K562 (cell line): Measurements from ENCODE around the gene DAP. TPM values are rescaled to one million over a fixed set of nuclear protein-coding genes. Genes with fewer than 3 reads are reported as not detected.

Source experiments
- ATAC-seq: fragments of 200-7000 bp; cut with Tn5 transposase; 3 replicates; pipeline ENCODE4 v1.9.1; 2020; ENCODE audit warnings: moderate library complexity
- BruUV-seq: library from RNA; stranded (reverse); fragments of 400-500 nt; replicated peaks from 2 replicates; lab custom pipeline; 2021; lab: Mats Ljungman, UMichigan
- CTCF ChIA-PET: fragments of 300-600 bp; formaldehyde crosslinking; extraction: SDS; loops from one replicate; lab custom pipeline; 2021; ENCODE audit warnings: low intra/inter-chr PET ratio; lab: Yijun Ruan, JAX
- POLR2A ChIA-PET: fragments of 300-600, 350-650 bp; sonication (Branson Sonifier 250); formaldehyde crosslinking; extraction: SDS; loops from one replicate; lab custom pipeline; 2021; ENCODE audit warnings: antibody characterized with exemption, inconsistent platforms; lab: Yijun Ruan, JAX
- DNase-seq, 4 experiments: peaks; one replicate each; pipeline versions ENCODE4 v3.0.0 to v3.0.0-alpha.2; 2011 to 2018; ENCODE audit warnings: low spot score in 3 of 4, mixed read lengths in 3 of 4; ENCODE audit errors: extremely low read depth in 1 of 4
- FAIRE-seq: peaks from 2 replicates; lab custom pipeline; 2011; peaks lifted over from hg19 to GRCh38; lab: Jason Lieb, UNC
- H2AFZ ChIP-seq: 2 replicates; pipeline ENCODE4 v1.6.0; 2011; ENCODE audit warnings: low read depth, low read length, control low read depth, inconsistent platforms
- H3K27ac ChIP-seq: fragments of 200-600 bp; 3 replicates; pipeline ENCODE4 v1.8.0; 2011; ENCODE audit warnings: low read depth, mild to moderate bottlenecking, control low read depth, inconsistent platforms, low read length, moderate library complexity, mixed read lengths; ENCODE audit errors: extremely low read depth
- H3K27me3 ChIP-seq, 2 experiments: fragments of 300-600 bp in 1 of 2; 2 replicates in 1 of 2; 3 replicates in 1 of 2; pipeline versions ENCODE4 v1.6.0 to v1.8.0; 2011; ENCODE audit warnings: inconsistent platforms in 2 of 2, low read length in 2 of 2, mild to moderate bottlenecking in 1 of 2, mixed read lengths in 1 of 2, moderate library complexity in 1 of 2; ENCODE audit not compliant: control insufficient read depth in 2 of 2, insufficient read depth in 2 of 2
- H3K36me3 ChIP-seq: fragments of 300-600 bp; 3 replicates; pipeline ENCODE4 v1.8.0; 2011; ENCODE audit warnings: mild to moderate bottlenecking, low read length, inconsistent platforms; ENCODE audit not compliant: control insufficient read depth, insufficient read depth
- H3K4me1 ChIP-seq, 2 experiments: fragments of 200-600 bp in 1 of 2; replicated peaks in 1 of 2; 2 replicates in 1 of 2; 3 replicates in 1 of 2; pipeline versions ENCODE4 v1.5.1 to v1.8.0; 2011; ENCODE audit warnings: inconsistent platforms in 2 of 2, low read length in 2 of 2, mild to moderate bottlenecking in 1 of 2, mixed read lengths in 1 of 2, moderate library complexity in 1 of 2; ENCODE audit not compliant: control insufficient read depth in 2 of 2, insufficient read depth in 2 of 2
- H3K4me2 ChIP-seq: 2 replicates; pipeline ENCODE4 v1.6.1; 2011; ENCODE audit warnings: low read length, control low read depth, inconsistent platforms, mixed read lengths; ENCODE audit not compliant: insufficient read depth
- H3K4me3 ChIP-seq: fragments of 200-600 bp; sonication (generic), shearing (Covaris generic); 2 replicates; pipeline ENCODE4 v1.5.1; 2016; ENCODE audit warnings: control low read depth, inconsistent platforms
- H3K79me2 ChIP-seq: fragments of 200-600 bp; 3 replicates; pipeline ENCODE4 v1.8.0; 2011; ENCODE audit warnings: low read length, inconsistent platforms; ENCODE audit not compliant: control insufficient read depth, insufficient read depth
- H3K9ac ChIP-seq, 2 experiments: 2 replicates each; pipeline versions ENCODE4 v1.6.0 to v1.6.1; 2011; ENCODE audit warnings: low read depth in 2 of 2, low read length in 2 of 2, control low read depth in 1 of 2, inconsistent platforms in 1 of 2, mild to moderate bottlenecking in 1 of 2, mixed read lengths in 1 of 2; ENCODE audit not compliant: insufficient read depth in 1 of 2
- H3K9me1 ChIP-seq: one replicate; pipeline ENCODE4 v1.6.0; 2011; ENCODE audit warnings: inconsistent platforms, mild to moderate bottlenecking, low read length, moderate library complexity; ENCODE audit not compliant: control insufficient read depth, insufficient read depth
- H3K9me3 ChIP-seq: replicated peaks from 2 replicates; pipeline ENCODE4 v1.5.1; 2011; ENCODE audit warnings: low read depth, low read length, inconsistent platforms; ENCODE audit not compliant: control insufficient read depth, insufficient read depth
- H4K20me1 ChIP-seq: replicated peaks from 2 replicates; pipeline ENCODE4 v1.6.1; 2011; ENCODE audit warnings: low read length, inconsistent platforms, mixed read lengths; ENCODE audit not compliant: control insufficient read depth, insufficient read depth
- E4F1 ChIP-seq: fragments of 250-450 bp; sonication (Bioruptor Pico); IDR thresholded peaks from 2 replicates; pipeline ENCODE4 v1.5.0; 2021; ENCODE audit warnings: mild to moderate bottlenecking, borderline replicate concordance
- EP300 ChIP-seq: IDR thresholded peaks from 2 replicates; pipeline ENCODE4 v1.6.1; 2012; ENCODE audit warnings: low read length, improper control_type of control experiment
- FOXM1 ChIP-seq, 2 experiments: fragments of 450-650 bp in 1 of 2; sonication (generic) in 1 of 2; formaldehyde crosslinking in 1 of 2; IDR thresholded peaks; 2 replicates each; pipeline versions ENCODE4 v1.6.1 to v1.9.0; 2017 to 2022; ENCODE audit warnings: low read depth in 2 of 2, mild to moderate bottlenecking in 2 of 2, missing genetic modification reagents in 1 of 2, moderate library complexity in 1 of 2
- HMG20B ChIP-seq: fragments of 250-450 bp; sonication (Bioruptor Pico); IDR thresholded peaks from 2 replicates; pipeline ENCODE4 v1.5.0; 2021; ENCODE audit warnings: mild to moderate bottlenecking
- IRF2 ChIP-seq: sonication (generic); formaldehyde crosslinking; IDR thresholded peaks from 2 replicates; pipeline ENCODE4 v1.8.1; 2022; ENCODE audit warnings: mild to moderate bottlenecking, missing genetic modification reagents
- KLF6 ChIP-seq: fragments of 250-450 bp; sonication (Bioruptor Pico); IDR thresholded peaks from 2 replicates; pipeline ENCODE4 v1.4.0; 2020; ENCODE audit warnings: mild to moderate bottlenecking, moderate library complexity, borderline replicate concordance
- MAFG ChIP-seq: fragments of 450-650 bp; conservative IDR thresholded peaks from 2 replicates; pipeline ENCODE4 v1.6.1; 2016; ENCODE audit warnings: missing genetic modification characterization, missing compliant biosample characterization
- MAZ ChIP-seq, 2 experiments: fragments of 450-650 bp in 1 of 2; sonication (generic) in 1 of 2; formaldehyde crosslinking; IDR thresholded peaks in 1 of 2; conservative IDR thresholded peaks in 1 of 2; 2 replicates each; pipeline versions ENCODE4 v1.4.0 to v1.5.0; 2020; ENCODE audit warnings: mild to moderate bottlenecking in 1 of 2, missing genetic modification reagents in 1 of 2
- NFIX ChIP-seq: fragments of 250-450 bp; sonication (Bioruptor Pico); IDR thresholded peaks from 2 replicates; pipeline ENCODE4 v1.4.0; 2020; ENCODE audit warnings: low read depth, mild to moderate bottlenecking, moderate library complexity
- PRMT5 ChIP-seq: sonication (generic); formaldehyde crosslinking; IDR thresholded peaks from 2 replicates; pipeline ENCODE4 v1.5.0; 2020; ENCODE audit warnings: missing genetic modification reagents
- RFX7 ChIP-seq: fragments of 250-450 bp; sonication (Bioruptor Pico); IDR thresholded peaks from 2 replicates; pipeline ENCODE4 v1.5.1; 2021; ENCODE audit warnings: mild to moderate bottlenecking
- SRF ChIP-seq, 2 experiments: fragments of 250-450, 450-650 bp in 1 of 2; sonication (Bioruptor Pico) in 1 of 2; sonication (generic) in 1 of 2; formaldehyde crosslinking; IDR thresholded peaks; 2 replicates each; pipeline versions ENCODE4 v1.5.0 to v1.5.1; 2020 to 2022; ENCODE audit warnings: mild to moderate bottlenecking in 1 of 2, missing genetic modification reagents in 1 of 2
- ZNF282 ChIP-seq: sonication (generic); formaldehyde crosslinking; IDR thresholded peaks from 2 replicates; pipeline ENCODE4 v1.8.1; 2023; ENCODE audit warnings: missing genetic modification reagents
- WGBS: fragments of 100-300 bp; shearing (Covaris generic); methylation state at CpG from one replicate; pipeline ENCODE4 v1.1.6; 2016; ENCODE audit warnings: low coverage, mixed read lengths; ENCODE audit not compliant: insufficient coverage; ENCODE audit errors: missing lambda C conversion rate; 5-methylcytosine and 5-hydroxymethylcytosine counted together
- in situ Hi-C: fragments of 300-500 bp; cut with MboI; formaldehyde crosslinking; loops from 4 replicates; pipeline ENCODE4 v1.15.0; 2018; ENCODE audit warnings: inconsistent platforms, mixed read lengths
- intact Hi-C: fragments of 100-400 bp; cut with micrococcal nuclease; formaldehyde crosslinking; loops from 2 replicates; pipeline ENCODE4 v1.14.2; 2022
- polyA plus RNA-seq, 8 experiments: library from polyadenylated mRNA; depleted of rRNA in 4 of 8; stranded (reverse) in 5 of 8; unstranded in 3 of 8; fragments of >200 nt; fragmentation: Nextera tagmentation in 2 of 8; fragmentation: Illumina TruSeq in 1 of 8; extraction: Ambion mirVana in 2 of 8; extraction: Trizol in 1 of 8; gene quantifications; 2 replicates each; pipeline versions ENCODE4 v1.2.1 to v1.2.3, GENCODE V29; 2011 to 2014; ENCODE audit warnings: inconsistent platforms in 1 of 8, missing spikeins in 1 of 8
- total RNA-seq, 7 experiments: library from RNA; depleted of rRNA in 6 of 7; stranded (reverse); fragments of >200 nt in 6 of 7; fragmentation: Illumina TruSeq in 2 of 7; extraction: Trizol in 2 of 7; gene quantifications; 2 replicates each; pipeline versions ENCODE4 v1.2.1 to v1.2.3, GENCODE V29; 2011 to 2021; ENCODE audit warnings: low replicate concordance in 1 of 7
- TF ChIP-seq, protein P1 (sequence below): fragments of 250-450 bp; sonication (Bioruptor Pico); IDR thresholded peaks from 2 replicates; pipeline ENCODE4 v1.6.1; 2021; ENCODE audit warnings: mild to moderate bottlenecking

DAP gene
- total and polyA plus RNA-seq, 9 of the 15 experiments (the other 6 are each of a cell fraction or from before 2014, with no cell fraction given) = 14.1 to 151 (median 34.5) TPM

DNA sequence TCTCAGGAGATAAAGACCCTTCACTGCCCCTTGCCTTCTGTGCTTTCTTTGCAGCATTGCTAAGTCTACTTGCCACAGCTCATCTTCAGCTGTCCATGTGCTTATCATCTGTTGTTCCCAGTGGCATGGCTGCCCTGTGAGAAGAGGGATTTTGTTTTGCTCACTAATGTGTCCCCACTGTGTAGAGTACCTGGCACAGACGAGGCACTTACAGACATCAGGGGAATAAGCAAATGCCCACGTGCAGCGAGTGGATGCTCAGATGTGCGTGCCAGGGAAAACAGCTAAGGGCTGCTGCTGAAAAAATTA lies 31.0 kb downstream of the DAP start:
- no peak for DNase-seq

More for the DNA sequence above, 31.0 kb downstream of the DAP start:
- ATAC-seq = no peak
- Histone ChIP-seq H4K20me1 (no peaks in the 10 kb centered on the region), H3K27me3 (no peaks in the 10 kb centered on the region), H3K79me2 (peaks cover 57% of the 10 kb centered on the region), H3K36me3 (peaks cover 59% of the 10 kb centered on the region), H3K27ac (no peak overlapping the region), H3K9me3 (no peaks in the 10 kb centered on the region), H3K9me1 (no peaks in the 10 kb centered on the region), H3K4me3 (no peak overlapping the region), H3K9ac (no peak overlapping the region), H2AFZ (no peak overlapping the region), H3K4me1 (peaks cover 22 to 74% of the 10 kb centered on the region in 2 experiments), H3K4me2 (no peak overlapping the region)
- TF ChIP-seq ZNF282 (CRISPR knock-in tag) (no peak), IRF2 (CRISPR knock-in tag) (no peak), MAZ (CRISPR knock-in tag; conservative IDR thresholded peaks at IDR 0.05 in 1 of 2, IDR thresholded peaks at IDR 0.05 in 1 of 2) (no peak), MAFG (tag) (no peak), KLF6 (no peak), PRMT5 (CRISPR knock-in tag) (no peak), E4F1 (no peak), RFX7 (no peak), NFIX (no peak), EP300 (no peak), SRF (CRISPR knock-in tag; IDR thresholded peaks at IDR 0.05) (no peak), HMG20B (no peak), FOXM1 (IDR thresholded peaks at IDR 0.05; ENCODE audit: low read depth) (no peak), FOXM1 (CRISPR knock-in tag; IDR thresholded peaks at IDR 0.05; ENCODE audit: low read depth) (no peak)
- TF ChIP-seq, protein P1, sequence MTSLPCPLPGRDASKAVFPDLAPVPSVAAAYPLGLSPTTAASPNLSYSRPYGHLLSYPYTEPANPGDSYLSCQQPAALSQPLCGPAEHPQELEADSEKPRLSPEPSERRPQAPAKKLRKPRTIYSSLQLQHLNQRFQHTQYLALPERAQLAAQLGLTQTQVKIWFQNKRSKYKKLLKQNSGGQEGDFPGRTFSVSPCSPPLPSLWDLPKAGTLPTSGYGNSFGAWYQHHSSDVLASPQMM = no peak
- in situ Hi-C loops = no loop called here
- no peak for FAIRE-seq
- no TSS peak for BruUV-seq
- POLR2A ChIA-PET = interaction anchor here (0.6 to 1.0 kb wide), 2 partner anchors 31 to 41 kb away, joined by 5 read pairs; partner anchors contain the start of gene DAP
- intact Hi-C loops = no loop called here
- WGBS = 85% methylated on average over 4 of the region's 4 CpGs
- CTCF ChIA-PET = no interaction called here
